GM12801 (cell line): ENCODE results near the gene DUSP10.

Experiments
- TF ChIP-seq, protein P1 (sequence below): IDR thresholded peaks from one replicate; pipeline ENCODE4 v1.5.1; 2011; ENCODE audit warnings: control low read depth; ENCODE audit not compliant: insufficient read length; ENCODE audit errors: extremely low read depth

DUSP10 gene

DNA sequence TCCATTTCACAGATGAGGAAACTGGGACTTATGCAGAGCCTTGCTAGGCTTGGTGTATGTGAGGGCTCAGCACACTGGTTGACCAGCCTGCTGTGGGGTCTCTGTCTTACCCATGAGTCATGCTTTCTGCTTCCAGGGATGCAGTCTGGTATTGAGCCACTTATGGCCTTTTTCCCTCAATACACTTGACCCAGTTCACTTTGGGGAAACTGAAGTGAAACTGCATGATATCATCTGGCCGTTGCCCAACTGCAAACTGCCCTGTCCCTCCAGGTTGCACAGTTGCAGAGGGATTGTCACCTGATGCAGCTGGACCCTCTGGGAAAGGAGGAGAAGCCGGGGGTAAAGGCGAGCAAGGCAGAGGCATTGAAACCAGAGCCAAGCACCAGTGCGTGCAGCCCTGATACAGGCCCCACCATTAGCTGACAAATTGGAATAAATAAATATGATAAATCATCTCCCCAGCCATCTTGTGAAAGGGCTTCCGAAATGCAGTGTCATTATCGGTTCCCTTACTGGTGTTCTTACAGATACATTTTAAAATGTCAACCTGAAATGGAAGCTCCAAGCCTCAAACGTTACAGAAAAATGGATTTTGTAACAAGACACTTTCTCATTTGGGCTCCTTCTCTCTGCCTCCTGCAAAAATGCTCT lies 39.3 kb upstream of the DUSP10 start:
- TF ChIP-seq, protein P1, sequence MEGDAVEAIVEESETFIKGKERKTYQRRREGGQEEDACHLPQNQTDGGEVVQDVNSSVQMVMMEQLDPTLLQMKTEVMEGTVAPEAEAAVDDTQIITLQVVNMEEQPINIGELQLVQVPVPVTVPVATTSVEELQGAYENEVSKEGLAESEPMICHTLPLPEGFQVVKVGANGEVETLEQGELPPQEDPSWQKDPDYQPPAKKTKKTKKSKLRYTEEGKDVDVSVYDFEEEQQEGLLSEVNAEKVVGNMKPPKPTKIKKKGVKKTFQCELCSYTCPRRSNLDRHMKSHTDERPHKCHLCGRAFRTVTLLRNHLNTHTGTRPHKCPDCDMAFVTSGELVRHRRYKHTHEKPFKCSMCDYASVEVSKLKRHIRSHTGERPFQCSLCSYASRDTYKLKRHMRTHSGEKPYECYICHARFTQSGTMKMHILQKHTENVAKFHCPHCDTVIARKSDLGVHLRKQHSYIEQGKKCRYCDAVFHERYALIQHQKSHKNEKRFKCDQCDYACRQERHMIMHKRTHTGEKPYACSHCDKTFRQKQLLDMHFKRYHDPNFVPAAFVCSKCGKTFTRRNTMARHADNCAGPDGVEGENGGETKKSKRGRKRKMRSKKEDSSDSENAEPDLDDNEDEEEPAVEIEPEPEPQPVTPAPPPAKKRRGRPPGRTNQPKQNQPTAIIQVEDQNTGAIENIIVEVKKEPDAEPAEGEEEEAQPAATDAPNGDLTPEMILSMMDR = no peak

GRCh38 chr1:221780175-221780574 lies 38.3 kb upstream of the DUSP10 start:
- TF ChIP-seq, protein P1 = no peak

GRCh38 chr1:221779771-221780170 lies 37.9 kb upstream of the DUSP10 start:
- TF ChIP-seq, protein P1 = no peak

GRCh38 chr1:221778535-221779142 lies 36.8 kb upstream of the DUSP10 start:
- TF ChIP-seq, protein P1 = no peak

GRCh38 chr1:221778125-221778524 lies 36.2 kb upstream of the DUSP10 start:
- TF ChIP-seq, protein P1 = no peak

- TF ChIP-seq, protein P1 = no peak
Measured at GRCh38 chr1:221777431-221778072, 35.7 kb upstream of the DUSP10 start.

DNA sequence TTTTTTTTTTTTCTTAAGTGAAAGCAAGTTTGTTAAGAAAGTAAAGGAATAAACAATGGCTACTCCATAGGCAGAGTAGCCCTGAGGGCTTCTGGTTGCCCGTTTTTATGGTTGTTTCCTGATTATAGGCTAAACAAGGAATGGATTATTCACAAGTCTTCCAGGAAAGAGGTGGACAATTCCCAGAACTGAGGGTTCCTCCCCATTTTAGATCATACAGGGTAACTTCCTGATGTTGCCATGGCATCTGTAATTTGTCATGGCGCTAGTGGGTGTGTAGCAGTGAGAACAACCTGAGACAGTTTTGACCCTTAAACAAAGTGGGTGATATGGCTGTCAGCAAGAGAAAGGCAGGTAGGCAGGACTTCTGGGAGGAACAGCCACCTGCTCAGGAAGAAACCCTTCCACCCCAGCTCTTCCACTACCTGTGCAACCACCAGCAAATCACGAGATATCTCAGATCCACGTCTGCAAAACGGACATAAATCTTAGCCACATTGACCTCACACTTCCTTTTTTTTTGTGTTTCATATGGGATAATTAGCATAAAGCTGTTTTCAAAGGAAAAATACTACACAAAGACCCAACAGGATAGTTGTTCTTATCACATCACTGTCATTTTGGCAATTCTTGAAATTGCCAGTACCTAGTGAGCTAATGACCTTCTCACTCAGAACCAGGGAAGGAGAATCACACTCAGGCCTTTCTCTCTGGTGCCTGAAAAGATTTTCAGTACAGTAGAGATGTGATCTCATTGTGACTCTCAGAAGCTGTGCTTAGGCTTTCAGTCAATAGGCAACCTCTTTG lies 34.8 kb upstream of the DUSP10 start:
- TF ChIP-seq, protein P1 = no peak
